Fibroblast of upper back skin (primary cell): ENCODE measurements around the gene TNFAIP8.
A peak's percentile ranks its signal among the peaks of the same experiment; 100 is the strongest.

ENCODE experiments used
- DNase-seq: peaks from one replicate; pipeline ENCODE4 v3.0.0-alpha.2; 2013

TNFAIP8 gene

DNA sequence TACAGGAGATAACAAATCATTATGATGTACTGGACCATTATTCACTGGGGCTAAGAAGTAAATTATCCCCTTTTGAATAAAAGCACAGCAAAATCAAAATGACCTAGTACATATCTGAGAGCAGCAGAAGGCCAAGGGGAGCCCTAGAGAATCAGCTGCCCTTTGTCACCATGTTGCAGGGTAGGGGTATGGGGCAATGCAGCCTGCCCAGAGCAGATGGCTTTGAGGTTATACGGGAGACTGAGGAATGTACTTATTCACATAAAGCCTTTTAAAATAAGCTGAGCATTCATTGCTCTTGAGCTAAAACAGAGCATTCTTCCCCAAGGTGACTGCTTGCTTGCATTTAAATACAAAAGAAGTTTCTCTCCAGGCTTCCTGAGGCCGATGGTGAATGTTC, 2.6 kb upstream of the TNFAIP8 start:
- no peak for DNase-seq

DNA sequence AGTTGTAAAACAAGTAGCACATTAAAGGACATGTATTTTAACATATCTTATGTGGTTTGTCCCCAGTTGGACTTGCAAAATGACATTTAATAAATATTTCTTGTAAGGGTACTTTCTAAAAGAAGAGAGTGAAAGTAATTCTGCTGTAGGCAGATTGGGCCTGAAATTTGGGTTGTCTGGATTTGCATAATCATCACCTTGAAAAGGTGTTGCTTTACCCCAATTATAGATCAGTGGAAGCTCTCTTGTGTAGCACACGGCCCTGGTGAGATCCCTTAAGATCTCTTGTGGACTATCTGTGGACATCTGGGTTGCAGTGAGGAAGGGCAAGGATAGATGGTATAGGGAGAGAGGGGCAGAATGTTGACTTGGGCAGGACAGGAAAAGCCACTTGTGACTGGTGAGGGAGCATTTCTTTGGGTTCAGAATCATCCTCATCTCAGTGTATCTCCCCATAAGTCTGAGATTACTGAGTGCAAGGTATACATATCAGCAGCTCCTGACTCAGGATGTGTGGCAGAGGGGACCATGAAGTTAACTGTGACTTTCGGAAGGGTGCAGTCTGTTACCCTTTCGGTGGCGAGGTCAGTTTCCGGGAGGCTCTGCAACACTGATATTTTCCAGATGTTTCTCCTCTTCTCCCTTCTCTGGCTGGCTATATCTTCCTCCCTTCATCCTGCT, 2.0 kb upstream of the TNFAIP8 start:
- no peak for DNase-seq

DNA sequence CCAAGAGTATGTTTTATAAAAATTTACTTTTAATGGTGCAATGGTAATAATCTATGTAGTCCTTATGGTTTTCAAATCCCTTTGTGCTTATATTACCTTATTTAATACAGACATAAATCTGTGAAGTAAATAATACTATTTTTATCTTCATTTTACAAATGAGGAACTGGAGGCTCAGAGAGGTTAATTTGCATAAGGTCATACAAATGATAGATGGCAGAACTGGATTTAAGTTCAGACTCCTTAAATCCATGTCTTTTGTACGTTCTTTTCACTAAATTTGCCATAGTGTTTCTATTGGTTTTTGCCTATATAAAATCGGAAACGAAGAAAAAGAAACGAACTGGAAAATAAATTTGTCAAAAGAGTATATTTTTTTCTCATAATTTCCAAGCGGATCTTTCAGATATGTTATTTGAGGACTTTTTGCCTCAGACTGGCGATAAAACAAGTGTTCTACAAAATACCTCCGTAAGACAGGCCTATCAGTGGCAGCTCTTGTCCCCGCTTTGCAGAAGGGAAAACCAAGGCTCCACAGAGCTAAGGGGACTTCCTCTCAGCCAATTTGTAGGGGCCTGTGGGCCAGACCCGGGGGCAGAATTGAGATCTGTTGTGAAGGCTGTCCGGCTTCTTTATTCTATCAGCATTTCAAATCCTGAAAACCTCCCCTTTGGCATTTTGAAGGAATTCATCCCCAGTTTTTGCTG, 1.1 kb upstream of the TNFAIP8 start:
- DNase-seq = no peak

DNA sequence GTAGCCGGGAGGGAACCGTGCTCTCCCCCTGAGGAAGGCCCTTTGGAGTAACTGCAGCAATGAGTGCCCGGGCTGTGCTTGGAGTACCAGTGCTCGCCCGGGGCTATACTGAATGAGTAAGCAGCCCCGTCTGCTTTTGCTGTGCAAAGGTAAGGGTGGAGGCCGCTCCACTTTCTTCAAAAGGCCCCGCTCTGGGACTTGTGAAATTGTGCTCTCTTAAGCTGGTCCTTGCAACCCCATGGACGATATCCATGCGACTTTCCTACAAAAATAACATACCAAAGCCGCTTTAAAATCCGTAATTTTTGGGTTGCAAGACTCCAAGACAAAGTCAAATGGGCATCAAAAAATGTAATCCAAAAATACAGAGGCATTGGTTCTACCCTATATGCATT, 578 bp upstream of the TNFAIP8 start:
- DNase-seq = no peak

DNA sequence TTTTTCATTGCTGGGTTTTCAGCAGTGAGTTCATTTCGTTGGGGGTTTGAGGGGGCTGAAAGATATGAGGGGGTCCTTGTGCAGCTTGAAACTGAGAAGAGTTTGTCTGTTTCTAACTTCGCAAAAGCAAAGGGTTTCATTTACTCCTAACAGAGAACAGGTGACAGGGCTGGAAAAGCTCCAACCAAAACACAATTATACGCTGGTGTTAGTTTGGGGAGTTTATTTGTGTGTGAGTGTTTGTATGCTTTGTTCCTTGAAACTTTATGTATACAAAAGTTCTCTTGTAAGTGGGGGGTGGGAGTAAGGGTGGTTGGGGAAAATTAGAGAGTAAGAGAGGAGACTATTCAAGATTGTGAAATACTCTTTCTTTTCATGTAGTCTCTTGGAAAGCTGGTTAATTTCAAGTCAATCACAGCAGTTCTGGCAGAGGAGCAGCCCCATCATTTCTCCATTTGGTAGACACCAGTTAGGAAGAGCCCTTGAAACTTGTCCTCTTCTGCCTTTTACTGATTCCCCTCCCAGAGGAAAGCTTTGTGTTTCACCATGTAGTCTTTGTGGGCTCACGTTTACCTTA, 881 bp downstream of the TNFAIP8 start:
- no peak for DNase-seq

DNA sequence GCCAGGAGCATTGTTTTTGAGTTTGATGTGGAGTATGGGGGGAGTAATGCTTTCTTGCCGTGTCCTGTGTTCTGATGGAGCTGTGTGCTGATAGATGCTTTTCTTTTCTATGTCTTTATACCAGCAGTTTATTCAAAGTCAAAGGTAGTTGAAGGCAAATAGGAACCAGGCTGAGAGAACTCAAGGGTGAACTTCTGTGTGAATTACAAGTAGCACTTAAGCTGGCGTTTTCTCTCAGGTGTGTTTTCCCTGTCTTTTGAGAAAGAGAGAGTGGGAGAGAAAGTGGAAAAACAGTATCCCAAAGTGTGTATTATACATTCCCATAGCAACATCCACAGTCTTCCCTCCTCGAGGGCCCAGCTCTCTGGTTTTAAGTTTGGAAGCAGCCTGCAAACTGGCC, 1.5 kb downstream of the TNFAIP8 start:
- no peak for DNase-seq

DNA sequence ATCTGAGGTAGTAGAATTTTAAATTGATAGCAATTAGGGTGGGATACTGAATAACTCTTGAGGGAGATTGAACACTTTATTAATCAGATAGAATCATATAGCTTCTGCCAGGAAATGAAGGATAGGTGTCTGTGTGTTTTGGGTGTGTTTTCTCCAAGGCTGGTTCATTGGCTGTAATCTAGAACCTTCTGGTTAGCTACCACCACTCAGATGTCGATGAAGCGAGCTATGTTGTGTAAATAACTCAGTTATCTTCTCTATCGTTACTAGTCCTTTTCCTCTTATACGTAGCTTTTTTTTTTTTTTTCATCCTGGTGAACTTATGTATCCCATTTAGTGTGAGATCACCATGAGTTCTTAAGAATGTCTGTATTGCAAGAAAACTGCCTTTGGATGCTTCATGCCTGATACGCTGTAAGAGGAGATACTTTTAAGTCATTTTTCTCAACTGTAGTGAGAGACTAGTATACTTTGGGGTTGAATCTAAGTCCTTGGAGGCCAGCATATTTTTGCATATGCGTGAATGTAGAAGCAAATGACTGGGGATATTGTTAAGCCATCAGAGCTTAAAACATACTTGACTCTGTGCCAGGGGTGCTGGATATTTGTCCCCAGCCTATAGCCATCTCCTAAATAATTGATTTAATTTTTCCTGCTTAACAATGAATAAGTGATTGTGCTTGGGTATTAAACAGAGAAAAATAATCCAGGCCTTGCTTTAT, 2.1 kb downstream of the TNFAIP8 start:
- DNase-seq = no peak

DNA sequence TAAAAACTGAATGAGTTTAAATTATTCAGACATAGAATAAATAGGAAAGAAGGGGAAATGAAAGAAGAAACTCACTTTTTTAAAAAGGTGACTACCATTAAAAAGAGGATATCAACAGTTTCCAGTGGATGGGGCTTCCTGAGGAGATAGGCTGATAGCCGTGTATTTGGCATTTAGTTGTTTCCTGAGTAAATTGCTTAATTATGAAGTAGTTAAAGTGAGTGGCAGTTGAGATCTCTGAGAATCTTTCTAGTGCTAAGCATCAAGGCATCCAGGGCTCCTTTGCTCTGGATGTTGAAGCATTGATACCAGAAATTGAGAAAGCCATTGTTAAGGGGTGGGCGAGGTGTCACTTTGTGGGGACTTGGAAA, 2.7 kb downstream of the TNFAIP8 start:
- no peak for DNase-seq

DNA sequence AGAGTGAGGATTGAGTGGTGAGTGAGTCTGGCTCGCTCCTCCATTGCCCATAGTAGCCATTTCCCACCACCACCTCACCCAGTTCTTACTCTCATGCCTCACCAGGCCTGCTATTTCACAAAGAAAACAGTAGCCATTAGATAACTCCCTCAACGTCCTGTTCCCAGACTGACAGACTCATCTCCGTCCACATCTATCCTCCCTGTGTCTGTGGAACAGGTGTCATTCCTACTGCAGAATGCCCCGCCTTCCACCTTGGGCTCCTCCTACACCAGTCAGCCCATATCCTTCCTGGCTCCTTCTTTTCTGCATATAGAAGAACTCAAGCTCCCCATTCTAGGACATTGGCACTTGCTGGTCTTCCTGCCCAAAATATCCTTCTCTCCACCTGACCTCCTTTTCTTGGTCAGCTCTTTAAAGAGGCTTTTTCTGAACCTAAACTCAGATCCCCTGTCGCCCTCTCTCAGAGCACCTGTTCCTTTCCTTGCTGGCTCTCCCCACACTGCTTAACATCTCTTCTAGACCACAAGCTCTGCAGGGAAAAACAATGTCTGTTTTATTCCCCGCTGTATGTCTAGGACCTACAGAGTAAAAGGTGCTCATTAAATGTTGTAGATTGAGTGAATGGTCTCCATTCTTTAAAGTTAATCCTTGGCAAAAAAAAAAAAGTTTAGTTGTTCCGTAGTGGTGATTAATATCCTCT, 3.2 kb downstream of the TNFAIP8 start:
- DNase-seq = no peak

DNA sequence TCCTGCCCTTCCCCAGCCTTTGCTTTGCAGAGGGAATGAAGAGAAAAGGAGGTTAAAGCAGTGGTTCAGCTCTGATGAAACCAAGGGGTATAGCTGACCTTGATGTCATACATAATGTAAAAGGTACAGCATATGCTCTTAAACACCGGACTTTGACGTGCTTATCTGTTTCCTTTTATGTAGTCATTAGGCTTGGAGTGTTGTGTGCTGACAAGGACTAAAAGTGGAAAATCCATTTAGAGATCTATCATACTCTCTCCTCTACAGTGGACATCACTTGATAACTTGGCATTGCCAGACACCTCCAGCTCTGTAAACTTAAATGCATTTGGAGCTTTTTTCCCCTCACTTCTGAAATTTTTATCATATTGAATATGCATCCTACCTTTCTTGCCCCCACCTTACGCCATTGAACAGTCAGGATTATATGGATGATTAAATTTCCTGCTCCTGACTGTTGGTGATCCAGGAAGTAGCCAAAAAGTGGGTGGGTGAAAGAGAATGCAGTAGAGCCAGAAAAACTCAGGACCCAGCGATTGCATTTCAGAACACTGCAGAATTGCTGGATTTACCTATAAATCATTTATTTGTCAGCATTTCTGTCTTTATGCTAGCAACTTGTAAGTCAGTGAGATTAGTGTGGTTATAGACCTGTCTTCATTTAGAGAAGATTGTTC, 4.1 kb downstream of the TNFAIP8 start:
- DNase-seq = no peak

DNA sequence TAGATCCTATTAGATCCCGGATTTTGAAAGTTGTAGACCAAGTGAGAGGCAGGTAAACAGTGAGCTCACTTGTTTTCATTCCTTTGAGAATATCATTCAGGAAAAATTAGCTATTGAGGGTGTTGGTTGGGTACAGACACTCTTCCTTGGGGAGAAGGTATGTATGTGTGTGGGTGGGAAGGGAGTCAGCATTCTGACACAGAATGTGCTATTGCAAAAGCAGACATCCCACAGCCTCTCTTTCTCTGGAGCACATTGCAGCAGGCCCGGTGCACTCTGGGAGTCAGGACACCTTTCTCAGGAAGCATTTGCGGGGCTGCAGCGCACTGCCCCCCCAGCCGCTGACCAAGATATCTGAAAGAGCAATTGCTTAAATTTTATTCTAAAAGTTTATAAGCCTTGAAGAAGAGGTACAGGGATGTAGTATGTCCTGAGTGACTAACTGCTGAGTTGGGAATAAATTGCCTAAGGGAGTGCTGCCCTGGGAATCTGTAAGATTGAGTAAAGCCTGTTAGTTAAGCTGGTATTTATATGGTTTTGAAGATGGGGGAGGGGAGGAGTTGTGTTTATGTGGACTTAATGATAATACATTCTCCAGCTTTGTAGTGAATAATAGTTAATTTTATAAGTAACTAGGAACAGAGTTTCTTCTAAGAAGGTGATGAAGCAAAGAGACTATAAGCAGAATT, 5.2 kb downstream of the TNFAIP8 start:
- no peak for DNase-seq

DNA sequence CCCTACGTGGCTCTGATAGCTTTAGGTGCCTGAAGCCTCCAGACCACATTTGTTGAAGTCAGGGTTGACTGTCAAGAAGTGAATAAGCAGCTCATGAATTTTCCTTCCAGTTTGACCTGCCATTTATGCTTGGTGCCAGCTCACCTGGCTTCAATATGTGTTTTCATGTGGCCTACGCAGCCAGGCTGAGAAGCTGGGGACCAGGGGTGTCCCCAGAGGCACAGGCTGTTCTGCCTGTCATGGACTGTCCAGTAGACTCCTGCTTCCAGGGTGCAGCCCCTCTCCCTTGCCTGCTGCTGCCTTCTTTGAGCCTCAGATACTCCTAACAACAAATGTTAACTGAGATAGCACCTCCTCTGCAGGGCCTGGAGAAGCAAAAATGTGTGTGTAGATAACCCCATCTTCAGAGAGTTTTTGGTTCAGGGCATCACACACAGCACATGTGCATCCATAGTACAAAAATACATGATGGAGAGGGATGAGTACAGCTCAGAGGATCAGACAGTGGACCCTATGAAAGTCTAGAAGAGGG, 5.8 kb downstream of the TNFAIP8 start:
- no peak for DNase-seq

DNA sequence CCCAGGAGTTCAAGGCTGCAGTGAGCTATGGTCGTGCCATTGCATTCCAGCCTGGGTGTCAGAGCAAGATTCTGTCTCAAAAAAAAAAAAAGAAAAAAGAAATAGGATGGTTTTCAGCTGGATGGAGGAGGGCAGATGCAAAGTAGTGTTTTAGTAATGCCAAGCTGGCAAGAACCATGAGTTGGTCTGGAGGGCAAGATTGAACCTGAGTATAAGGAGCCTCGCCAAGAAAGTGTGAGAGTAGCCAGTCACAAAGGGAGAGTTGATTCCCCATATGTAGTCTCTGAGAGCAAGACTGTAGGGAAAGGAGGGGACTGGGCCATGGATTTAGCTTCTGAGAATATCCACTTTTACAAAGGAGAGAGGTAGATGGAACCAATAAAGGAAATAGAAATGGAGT, 6.9 kb downstream of the TNFAIP8 start:
- DNase-seq = no peak

DNA sequence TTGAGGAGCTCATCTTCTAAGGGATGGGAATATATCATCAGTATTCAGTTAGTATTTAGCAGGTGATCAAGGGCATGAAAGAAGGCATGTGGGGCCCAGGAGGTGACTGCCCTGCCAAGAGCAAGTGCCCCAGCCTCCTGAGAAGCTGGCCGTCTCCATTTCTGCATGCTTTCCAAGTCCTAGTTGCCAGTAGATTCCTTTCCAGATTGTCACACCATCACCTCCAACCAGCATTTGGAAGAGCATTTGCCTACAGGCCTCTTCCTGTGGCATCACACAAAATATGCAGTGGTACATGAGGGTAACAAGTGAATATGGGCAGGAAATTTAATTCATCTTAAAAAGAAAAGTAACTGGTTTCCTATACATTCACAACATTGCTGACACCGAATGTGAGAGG, 7.5 kb downstream of the TNFAIP8 start:
- DNase-seq = no peak

DNA sequence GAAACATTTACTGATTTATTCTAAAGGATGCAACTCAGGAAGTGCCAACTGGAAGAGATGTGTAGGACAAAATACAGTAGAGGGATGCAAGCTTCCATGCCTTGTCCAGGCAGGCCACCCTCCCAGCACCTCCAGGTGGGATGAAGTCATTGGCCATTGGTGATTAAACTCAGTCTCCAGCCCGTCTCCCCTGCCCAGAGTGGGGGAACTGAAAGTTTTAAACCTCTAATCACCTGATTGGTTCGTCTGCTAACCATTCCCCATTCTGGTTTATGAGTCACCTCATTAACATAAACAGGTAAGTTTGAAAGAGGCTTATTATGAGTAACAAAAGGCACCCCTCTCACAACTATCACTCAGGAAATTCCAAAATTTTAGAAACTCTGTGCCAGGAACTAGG, 8.1 kb downstream of the TNFAIP8 start:
- no peak for DNase-seq

DNA sequence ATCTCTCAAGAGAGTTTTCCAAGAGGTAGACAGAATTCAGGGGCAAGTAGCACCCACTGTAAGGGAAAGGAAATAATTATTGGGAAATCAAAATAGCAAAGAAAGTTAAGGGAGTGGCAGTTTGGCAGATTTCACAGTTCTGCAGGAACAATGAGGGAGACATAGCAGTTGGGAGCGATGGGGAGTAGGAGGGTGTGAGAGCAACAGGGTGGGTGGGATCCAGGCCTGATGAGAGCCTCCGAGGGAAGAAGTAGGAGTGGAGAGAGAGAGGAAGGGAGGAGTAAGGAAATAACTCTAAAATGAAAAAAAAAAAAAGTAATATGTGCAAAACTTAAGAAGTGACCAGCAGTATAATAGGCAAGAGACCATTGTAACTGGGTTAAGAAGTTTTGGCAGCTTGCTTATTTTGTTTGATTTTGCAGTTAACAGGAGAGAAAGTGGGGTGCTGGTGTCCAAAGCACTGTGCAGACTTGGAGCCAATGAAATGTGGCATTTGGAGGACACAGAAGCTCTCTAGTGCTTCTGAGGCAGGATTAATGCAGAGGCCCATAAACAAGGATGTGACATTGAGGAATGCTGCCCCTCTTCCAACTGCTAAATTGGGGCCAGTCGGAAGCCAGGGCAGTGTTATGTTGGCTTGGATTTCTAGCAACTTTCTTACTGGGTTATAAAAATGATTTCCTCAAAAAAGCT, 10.2 kb downstream of the TNFAIP8 start:
- no peak for DNase-seq

DNA sequence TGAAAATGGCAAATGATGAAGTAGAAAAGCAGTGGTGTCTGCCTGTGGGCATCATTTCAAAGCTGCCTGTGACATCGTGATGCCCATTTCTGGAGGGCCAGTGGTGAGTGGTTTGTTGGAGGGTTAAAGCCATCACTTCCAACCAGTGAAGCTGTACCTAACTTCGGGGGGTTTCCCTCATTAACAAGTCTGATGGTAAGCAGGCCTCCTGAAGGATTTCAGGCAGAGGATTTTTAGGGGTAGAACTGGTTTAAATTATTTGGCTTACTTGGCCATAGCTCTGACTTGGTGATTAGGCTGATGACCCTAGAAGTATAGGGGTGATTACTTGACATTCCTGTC, 10.7 kb downstream of the TNFAIP8 start:
- no peak for DNase-seq

DNA sequence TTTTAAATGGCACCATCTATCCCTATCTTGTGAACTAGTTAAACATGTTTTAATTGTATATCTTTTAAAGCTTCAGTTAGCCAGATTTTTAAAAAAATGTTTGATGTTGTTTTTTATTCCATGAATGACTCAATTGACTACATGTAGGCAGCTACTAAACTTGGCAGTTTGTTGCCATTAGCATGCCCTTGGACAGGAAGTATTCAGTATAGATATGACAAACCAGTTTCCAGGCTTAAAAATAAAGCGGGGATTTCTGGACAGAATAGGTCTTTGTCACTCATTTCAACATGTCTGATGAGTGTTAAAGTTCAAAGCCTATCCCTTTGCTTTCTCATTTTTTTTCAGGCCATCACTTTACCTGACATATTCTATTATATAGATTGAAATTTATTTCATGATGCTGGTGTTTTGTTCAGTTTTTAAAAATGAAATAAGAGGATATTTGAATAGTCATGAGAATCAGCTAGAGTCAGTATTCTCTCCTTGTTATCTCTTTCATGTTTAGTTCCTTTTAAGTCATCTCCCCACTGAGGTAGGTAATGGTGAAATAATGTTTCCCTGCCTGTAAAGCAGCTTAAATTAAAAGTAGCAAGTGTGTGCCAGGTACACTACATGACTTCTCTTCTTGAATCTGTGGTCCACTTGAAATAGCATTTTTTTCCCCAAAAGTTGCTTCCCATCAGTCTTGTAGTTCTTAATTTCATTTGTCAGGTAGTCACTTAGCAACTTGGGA, 11.9 kb downstream of the TNFAIP8 start:
- DNase-seq = no peak

DNA sequence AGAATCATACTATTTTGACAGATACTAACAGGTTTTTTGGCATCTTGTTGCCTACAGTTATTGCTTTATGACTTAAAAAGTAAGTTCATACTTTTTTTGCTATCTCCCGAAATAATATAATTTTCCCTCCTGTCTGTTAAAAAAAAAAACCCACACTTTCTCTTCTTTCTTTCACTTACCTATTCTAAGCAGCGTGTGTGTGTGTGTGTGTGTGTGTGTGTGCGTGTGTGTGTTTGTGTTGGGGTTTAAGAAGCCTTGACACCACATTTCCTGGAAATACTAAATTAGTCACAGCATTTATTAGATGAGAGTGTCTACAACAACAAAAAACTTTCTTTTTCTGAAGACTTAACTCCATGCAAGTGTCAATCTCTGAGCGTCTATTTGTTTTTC, 12.4 kb downstream of the TNFAIP8 start:
- DNase-seq = no peak

DNA sequence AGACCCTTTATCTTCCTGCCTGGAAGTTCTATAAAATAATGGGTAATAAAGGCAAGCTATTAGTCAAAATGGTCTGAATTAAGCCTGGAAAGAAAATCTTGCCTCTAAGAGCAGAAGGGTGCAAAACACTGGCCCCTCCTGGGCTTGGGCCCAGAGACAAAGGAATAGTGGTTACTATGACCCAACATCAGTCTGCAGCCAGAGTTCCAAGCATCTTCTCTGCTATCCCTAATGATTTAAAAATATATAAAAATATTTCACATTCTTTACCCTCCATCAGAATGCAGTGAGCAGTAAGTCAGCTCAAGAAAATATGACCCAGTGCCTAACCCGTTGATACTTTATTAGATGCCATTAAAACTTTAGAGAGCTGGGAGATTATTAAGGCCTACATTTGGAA, 14.7 kb downstream of the TNFAIP8 start:
- DNase-seq = peak; percentile 49

DNA sequence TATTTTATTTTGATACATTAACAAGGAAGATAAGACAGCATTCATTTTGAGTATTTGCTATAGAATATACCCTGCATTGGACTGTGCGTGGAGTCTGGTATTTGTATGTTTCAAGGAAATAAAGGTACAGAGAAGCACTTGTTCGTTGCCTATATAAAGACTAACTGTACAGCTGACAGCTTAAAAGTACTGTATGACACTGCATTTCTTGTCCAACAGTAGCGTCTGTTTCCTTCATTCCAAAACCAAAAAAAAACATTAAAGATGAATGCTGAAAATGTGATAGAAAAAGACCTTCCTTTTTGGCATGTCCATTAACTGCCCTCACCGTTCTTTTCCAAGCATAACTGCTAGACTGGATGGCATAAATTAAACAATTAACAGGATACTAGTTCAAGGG, 15.3 kb downstream of the TNFAIP8 start:
- no peak for DNase-seq
